Panc1 (cell line): Measurements from ENCODE around the gene EML1. TPM values are rescaled to one million over a fixed set of nuclear protein-coding genes. Genes with fewer than 3 reads are reported as not detected.

Source experiments
- ATAC-seq: fragments of 200-7000 bp; cut with Tn5 transposase; 2 replicates; pipeline ENCODE4 v1.9.1; 2020; ENCODE audit warnings: mild to moderate bottlenecking, moderate library complexity
- BruUV-seq: library from RNA; stranded (reverse); fragments of 400-500 nt; replicated peaks from 2 replicates; lab custom pipeline; 2021; lab: Mats Ljungman, UMichigan
- CTCF ChIA-PET: fragments of 300-600 bp; sonication (Branson Sonifier 250); formaldehyde crosslinking; loops from one replicate; lab custom pipeline; 2022; ENCODE audit warnings: antibody characterized with exemption; lab: Charles Lee
- POLR2A ChIA-PET: fragments of 300-600 bp; sonication (Branson Sonifier 250); formaldehyde crosslinking; loops from one replicate; lab custom pipeline; 2022; ENCODE audit warnings: antibody characterized with exemption; lab: Charles Lee
- DNase-seq: peaks from one replicate; pipeline ENCODE4 v3.0.0-alpha.2; 2010; ENCODE audit warnings: low read depth, low spot score
- H3K27ac ChIP-seq: 2 replicates; pipeline ENCODE4 v1.5.1; 2011; ENCODE audit warnings: mild to moderate bottlenecking, low read length, inconsistent platforms
- H3K27me3 ChIP-seq: fragments of 200-500 bp; sonication (Bioruptor generic); 2 replicates; pipeline ENCODE4 v1.6.0; 2014; ENCODE audit warnings: low read length, inconsistent platforms; ENCODE audit not compliant: control insufficient read depth, insufficient read depth
- H3K36me3 ChIP-seq: fragments of 200-500 bp; sonication (Bioruptor generic); 2 replicates; pipeline ENCODE4 v1.5.1; 2014; ENCODE audit warnings: inconsistent platforms, mild to moderate bottlenecking, low read length, moderate library complexity; ENCODE audit not compliant: control insufficient read depth, insufficient read depth
- H3K4me1 ChIP-seq: 2 replicates; pipeline ENCODE4 v1.5.1; 2011; ENCODE audit warnings: inconsistent platforms, mild to moderate bottlenecking, low read length, moderate library complexity; ENCODE audit not compliant: control insufficient read depth, insufficient read depth
- H3K4me3 ChIP-seq, 2 experiments: 2 replicates each; pipeline ENCODE4 v1.5.1; 2011 to 2012; ENCODE audit warnings: low read depth in 2 of 2, low read length in 2 of 2, mild to moderate bottlenecking in 2 of 2, inconsistent platforms in 1 of 2, moderate library complexity in 1 of 2
- H3K9me3 ChIP-seq: fragments of 200-500 bp; sonication (Bioruptor generic); 2 replicates; pipeline ENCODE4 v1.5.1; 2014; ENCODE audit warnings: low read depth, mild to moderate bottlenecking, inconsistent platforms, low read length, moderate library complexity; ENCODE audit not compliant: control insufficient read depth, insufficient read depth
- POLR2AphosphoS5 ChIP-seq: IDR thresholded peaks from 2 replicates; pipeline ENCODE4 v1.6.1; 2012; ENCODE audit warnings: mild to moderate bottlenecking, low read depth, low read length, moderate library complexity
- SIN3A ChIP-seq: IDR thresholded peaks from 2 replicates; pipeline ENCODE4 v1.6.1; 2012; ENCODE audit warnings: low read depth, mild to moderate bottlenecking, low read length, moderate library complexity, borderline replicate concordance; ENCODE audit not compliant: insufficient read depth
- TCF7L2 ChIP-seq: IDR thresholded peaks from 2 replicates; pipeline ENCODE4 v1.6.1; 2011; ENCODE audit warnings: mild to moderate bottlenecking, low read depth, low read length, inconsistent platforms
- in situ Hi-C: cut with HindIII; loops from 2 replicates; pipeline ENCODE4 v1.10.0; 2016; ENCODE audit warnings: low sequenced_read_pairs, low pct_unique_long_range_greater_than_20kb
- intact Hi-C: fragments of 100-400 bp; cut with micrococcal nuclease; formaldehyde crosslinking; loops from one replicate; pipeline ENCODE4 v1.10.0; 2022; ENCODE audit not compliant: unreplicated experiment
- total RNA-seq: library from RNA; stranded (reverse); gene quantifications from one replicate; pipeline ENCODE4 v1.2.1, GENCODE V29; 2021; ENCODE audit not compliant: unreplicated experiment
- TF ChIP-seq, protein P1 (sequence below), 2 experiments: IDR thresholded peaks; 2 replicates each; pipeline ENCODE4 v1.6.1; 2011 to 2012; ENCODE audit warnings: low read depth in 2 of 2, control low read depth in 1 of 2, low read length in 1 of 2, mild to moderate bottlenecking in 1 of 2, moderate library complexity in 1 of 2; ENCODE audit not compliant: insufficient read depth in 1 of 2
- TF ChIP-seq, protein P2 (sequence below): fragments of 450-650 bp; IDR thresholded peaks from 2 replicates; pipeline ENCODE4 v1.5.1; 2017; ENCODE audit warnings: mild to moderate bottlenecking

EML1 gene
- total RNA-seq, 1 experiment from 2014 or later, result 35.3 TPM

DNA sequence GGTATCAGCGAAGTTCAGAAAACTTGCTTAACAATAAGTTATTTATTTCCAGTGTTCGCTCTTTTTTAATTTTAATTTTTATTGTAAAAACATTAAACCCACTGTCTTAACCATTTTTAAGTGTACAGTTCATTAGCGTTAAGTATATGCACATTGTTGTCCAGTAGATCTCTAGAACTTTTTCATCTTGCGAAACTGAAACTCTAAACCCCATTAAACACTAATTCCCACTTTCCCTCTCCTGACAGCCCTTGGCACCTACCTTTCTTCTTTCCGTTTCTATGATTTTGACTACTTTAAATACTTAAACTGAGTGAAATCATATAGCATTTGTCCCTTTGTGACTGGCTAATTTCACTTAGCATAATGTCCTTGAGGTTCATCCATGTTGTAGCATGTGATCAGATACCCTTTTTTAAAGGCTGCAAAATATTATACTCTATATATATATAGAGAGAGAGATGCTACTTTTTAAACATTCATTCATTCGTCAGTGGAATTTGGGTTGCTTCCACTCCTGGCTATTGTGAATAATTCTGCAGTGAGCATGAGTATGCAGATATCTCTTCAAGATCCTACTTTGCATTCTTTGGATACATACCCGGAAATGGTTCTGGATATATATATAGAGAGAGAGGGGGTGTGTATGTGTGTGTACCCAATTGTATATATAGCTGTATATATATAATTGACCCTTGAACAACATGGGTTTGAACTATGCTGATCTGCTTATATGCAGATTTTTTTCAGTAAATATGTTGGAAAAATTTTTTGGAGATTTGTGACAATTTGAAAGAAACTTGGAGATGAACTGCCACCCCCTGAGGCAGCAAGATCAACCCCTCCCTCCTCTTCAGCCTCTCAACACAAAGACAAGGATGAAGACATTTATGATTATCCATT lies 197.3 kb downstream of the EML1 start:
- BruUV-seq, result no TSS peak
- Histone ChIP-seq H3K27me3 (no peaks in the 10 kb centered on the region), H3K36me3 (no peaks in the 10 kb centered on the region), H3K4me1 (no peaks in the 10 kb centered on the region), H3K4me3 (no peak overlapping the region), H3K27ac (no peak overlapping the region), H3K9me3 (no peaks in the 10 kb centered on the region)
- ChIA-PET POLR2A (no interaction called here), CTCF (no interaction called here)
- no peak for ATAC-seq
- intact Hi-C loops (no loop called here), in situ Hi-C loops (no loop called here)
- no peak for TF ChIP-seq TCF7L2
- TF ChIP-seq, protein P1, sequence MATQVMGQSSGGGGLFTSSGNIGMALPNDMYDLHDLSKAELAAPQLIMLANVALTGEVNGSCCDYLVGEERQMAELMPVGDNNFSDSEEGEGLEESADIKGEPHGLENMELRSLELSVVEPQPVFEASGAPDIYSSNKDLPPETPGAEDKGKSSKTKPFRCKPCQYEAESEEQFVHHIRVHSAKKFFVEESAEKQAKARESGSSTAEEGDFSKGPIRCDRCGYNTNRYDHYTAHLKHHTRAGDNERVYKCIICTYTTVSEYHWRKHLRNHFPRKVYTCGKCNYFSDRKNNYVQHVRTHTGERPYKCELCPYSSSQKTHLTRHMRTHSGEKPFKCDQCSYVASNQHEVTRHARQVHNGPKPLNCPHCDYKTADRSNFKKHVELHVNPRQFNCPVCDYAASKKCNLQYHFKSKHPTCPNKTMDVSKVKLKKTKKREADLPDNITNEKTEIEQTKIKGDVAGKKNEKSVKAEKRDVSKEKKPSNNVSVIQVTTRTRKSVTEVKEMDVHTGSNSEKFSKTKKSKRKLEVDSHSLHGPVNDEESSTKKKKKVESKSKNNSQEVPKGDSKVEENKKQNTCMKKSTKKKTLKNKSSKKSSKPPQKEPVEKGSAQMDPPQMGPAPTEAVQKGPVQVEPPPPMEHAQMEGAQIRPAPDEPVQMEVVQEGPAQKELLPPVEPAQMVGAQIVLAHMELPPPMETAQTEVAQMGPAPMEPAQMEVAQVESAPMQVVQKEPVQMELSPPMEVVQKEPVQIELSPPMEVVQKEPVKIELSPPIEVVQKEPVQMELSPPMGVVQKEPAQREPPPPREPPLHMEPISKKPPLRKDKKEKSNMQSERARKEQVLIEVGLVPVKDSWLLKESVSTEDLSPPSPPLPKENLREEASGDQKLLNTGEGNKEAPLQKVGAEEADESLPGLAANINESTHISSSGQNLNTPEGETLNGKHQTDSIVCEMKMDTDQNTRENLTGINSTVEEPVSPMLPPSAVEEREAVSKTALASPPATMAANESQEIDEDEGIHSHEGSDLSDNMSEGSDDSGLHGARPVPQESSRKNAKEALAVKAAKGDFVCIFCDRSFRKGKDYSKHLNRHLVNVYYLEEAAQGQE (IDR thresholded peaks at IDR 0.05; ENCODE audit: insufficient read depth in 1 of 2, low read depth in 2 of 2, low read length in 1 of 2), result no peak
- TF ChIP-seq, protein P2, sequence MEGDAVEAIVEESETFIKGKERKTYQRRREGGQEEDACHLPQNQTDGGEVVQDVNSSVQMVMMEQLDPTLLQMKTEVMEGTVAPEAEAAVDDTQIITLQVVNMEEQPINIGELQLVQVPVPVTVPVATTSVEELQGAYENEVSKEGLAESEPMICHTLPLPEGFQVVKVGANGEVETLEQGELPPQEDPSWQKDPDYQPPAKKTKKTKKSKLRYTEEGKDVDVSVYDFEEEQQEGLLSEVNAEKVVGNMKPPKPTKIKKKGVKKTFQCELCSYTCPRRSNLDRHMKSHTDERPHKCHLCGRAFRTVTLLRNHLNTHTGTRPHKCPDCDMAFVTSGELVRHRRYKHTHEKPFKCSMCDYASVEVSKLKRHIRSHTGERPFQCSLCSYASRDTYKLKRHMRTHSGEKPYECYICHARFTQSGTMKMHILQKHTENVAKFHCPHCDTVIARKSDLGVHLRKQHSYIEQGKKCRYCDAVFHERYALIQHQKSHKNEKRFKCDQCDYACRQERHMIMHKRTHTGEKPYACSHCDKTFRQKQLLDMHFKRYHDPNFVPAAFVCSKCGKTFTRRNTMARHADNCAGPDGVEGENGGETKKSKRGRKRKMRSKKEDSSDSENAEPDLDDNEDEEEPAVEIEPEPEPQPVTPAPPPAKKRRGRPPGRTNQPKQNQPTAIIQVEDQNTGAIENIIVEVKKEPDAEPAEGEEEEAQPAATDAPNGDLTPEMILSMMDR, result no peak
- no peak for TF ChIP-seq SIN3A
- TF ChIP-seq POLR2AphosphoS5, result no peak
- no peak for DNase-seq

DNA sequence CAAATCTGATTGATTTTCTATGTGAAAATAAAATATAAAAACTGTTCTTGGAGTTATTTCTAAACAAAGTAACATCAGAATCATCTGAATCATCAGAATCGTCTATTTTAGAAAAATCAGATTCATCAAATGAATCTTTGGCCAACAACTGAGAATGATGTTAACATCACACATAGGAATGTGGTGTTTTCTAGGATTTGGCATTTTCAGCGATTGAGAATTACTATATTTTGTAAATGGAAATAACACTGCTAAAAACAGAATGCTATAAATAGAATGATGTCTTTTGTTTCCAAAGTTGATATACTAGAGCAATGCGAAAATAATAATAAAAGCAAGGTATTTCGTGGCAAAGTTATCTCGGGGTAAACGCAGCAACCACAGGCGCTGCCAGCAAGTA lies 198.1 kb downstream of the EML1 start:
- in situ Hi-C loops (no loop called here), intact Hi-C loops (no loop called here)
- no TSS peak for BruUV-seq
- no peaks in the 10 kb centered on the region for H3K36me3 ChIP-seq
- TF ChIP-seq TCF7L2, result no peak
- TF ChIP-seq, protein P2, result no peak
- TF ChIP-seq, protein P1 (IDR thresholded peaks at IDR 0.05; ENCODE audit: insufficient read depth in 1 of 2, low read depth in 2 of 2, low read length in 1 of 2), result no peak
- TF ChIP-seq POLR2AphosphoS5, result no peak
- no peak for TF ChIP-seq SIN3A
- no peak overlapping the region for H3K4me3 ChIP-seq
- no peak for ATAC-seq
- no peaks in the 10 kb centered on the region for H3K27me3 ChIP-seq
- DNase-seq, result no peak
- no peaks in the 10 kb centered on the region for H3K4me1 ChIP-seq
- H3K27ac ChIP-seq, result no peak overlapping the region
- H3K9me3 ChIP-seq, result no peaks in the 10 kb centered on the region
- POLR2A ChIA-PET, result no interaction called here
- CTCF ChIA-PET, result no interaction called here
